ENCODE measurements around the gene FPGS.

The FPGS gene

GRCh38 chr9:127785933-127786772, 16.5 kb upstream of the FPGS start, which contains the start of gene CDK9:
Gene CDK9 (plus strand): TSS chr9:127786034. CDS start chr9:127786149, 115 bp downstream.
- TF ChIP-seq POLR2AphosphoS5 (IDR thresholded peaks at IDR 0.05; ENCODE audit: low read depth, low read length) (peak; percentile 58), FOXP2 (optimal IDR thresholded peaks at IDR 0.05; ENCODE audit: borderline replicate concordance, extremely low read depth, extremely low read length, insufficient read depth) (peak; percentile 19), TAF1 (IDR thresholded peaks at IDR 0.05; ENCODE audit: borderline replicate concordance, insufficient read depth, low read length) (peak; percentile 61; the same call in 1 of the 2 replicates), REST (IDR thresholded peaks at IDR 0.05; ENCODE audit: insufficient read depth in 1 of 2, low read depth in 2 of 2, low read length in 2 of 2) (no peak)

GRCh38 chr9:127786773-127787104, 15.9 kb upstream of the FPGS start:
- TF ChIP-seq TAF1 (IDR thresholded peaks at IDR 0.05; ENCODE audit: borderline replicate concordance, insufficient read depth, low read length): no peak
- no peak for TF ChIP-seq POLR2AphosphoS5 (IDR thresholded peaks at IDR 0.05; ENCODE audit: low read depth, low read length)
- TF ChIP-seq SIN3A (IDR thresholded peaks at IDR 0.05; ENCODE audit: borderline replicate concordance, insufficient read depth, low read length): no peak
- TF ChIP-seq FOXP2 (optimal IDR thresholded peaks at IDR 0.05; ENCODE audit: borderline replicate concordance, extremely low read depth, extremely low read length, insufficient read depth): no peak
- TF ChIP-seq REST (IDR thresholded peaks at IDR 0.05; ENCODE audit: insufficient read depth in 1 of 2, low read depth in 2 of 2, low read length in 2 of 2): no peak

GRCh38 chr9:127788337-127789011, 14.2 kb upstream of the FPGS start:
- TF ChIP-seq POLR2AphosphoS5 (IDR thresholded peaks at IDR 0.05; ENCODE audit: low read depth, low read length): no peak

GRCh38 chr9:127789179-127789578, 13.5 kb upstream of the FPGS start:
- TF ChIP-seq TAF1 (IDR thresholded peaks at IDR 0.05; ENCODE audit: borderline replicate concordance, insufficient read depth, low read length) (no peak), POLR2AphosphoS5 (IDR thresholded peaks at IDR 0.05; ENCODE audit: low read depth, low read length) (no peak), SIN3A (IDR thresholded peaks at IDR 0.05; ENCODE audit: borderline replicate concordance, insufficient read depth, low read length) (no peak), REST (IDR thresholded peaks at IDR 0.05; ENCODE audit: insufficient read depth in 1 of 2, low read depth in 2 of 2, low read length in 2 of 2) (no peak), FOXP2 (optimal IDR thresholded peaks at IDR 0.05; ENCODE audit: borderline replicate concordance, extremely low read depth, extremely low read length, insufficient read depth) (no peak)

- no peak for TF ChIP-seq REST (IDR thresholded peaks at IDR 0.05; ENCODE audit: insufficient read depth in 1 of 2, low read depth in 2 of 2, low read length in 2 of 2)
- no peak for TF ChIP-seq FOXP2 (optimal IDR thresholded peaks at IDR 0.05; ENCODE audit: borderline replicate concordance, extremely low read depth, extremely low read length, insufficient read depth)
- TF ChIP-seq SIN3A (IDR thresholded peaks at IDR 0.05; ENCODE audit: borderline replicate concordance, insufficient read depth, low read length): no peak
- no peak for TF ChIP-seq POLR2AphosphoS5 (IDR thresholded peaks at IDR 0.05; ENCODE audit: low read depth, low read length)
- no peak for TF ChIP-seq TAF1 (IDR thresholded peaks at IDR 0.05; ENCODE audit: borderline replicate concordance, insufficient read depth, low read length)
Observed at GRCh38 chr9:127790094-127790855, 12.4 kb upstream of the FPGS start.
